Measurements from ENCODE around the gene SMAD1.

Gene SMAD1

DNA sequence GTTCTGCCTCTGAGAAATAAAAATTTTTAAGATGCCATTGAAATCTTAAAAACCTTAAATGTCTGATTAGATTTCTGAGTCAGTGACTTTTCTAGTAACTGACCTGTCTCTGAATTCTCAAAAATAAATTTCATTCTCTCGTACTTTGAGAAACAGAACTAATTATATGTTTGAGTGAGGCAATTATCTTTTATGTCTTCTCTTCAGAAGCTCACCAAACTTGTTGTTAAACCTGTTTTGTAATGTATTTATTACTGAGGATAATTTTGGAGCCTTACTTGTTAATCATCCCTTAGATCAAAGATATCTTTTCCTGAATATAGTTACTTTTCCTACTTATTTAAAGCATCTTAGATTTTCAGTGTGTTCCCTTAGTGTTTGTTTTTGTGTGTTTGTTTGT, 73.0 kb downstream of the SMAD1 start:
- no peak overlapping the region for H3K4me2 ChIP-seq (ENCODE audit: low read length)
- DNase-seq, result peak in 1 of 2 donors; percentile 54
- WGBS (ENCODE audit: extremely low coverage, insufficient coverage, insufficient read length), result no CpG with 5 or more reads among the region's 1 CpG

GRCh38 chr4:145557720-145558119, 76.1 kb downstream of the SMAD1 start:
- Histone ChIP-seq H3K4ac (ENCODE audit: low read depth, low read length) (no peak overlapping the region), H4K8ac (ENCODE audit: low read depth, low read length) (no peak overlapping the region), H3K27ac (ENCODE audit: low read depth, low read length) (no peak overlapping the region), H2AFZ (ENCODE audit: insufficient read depth, low read length, poor library complexity) (no peak overlapping the region), H4K91ac (ENCODE audit: low read depth, low read length) (no peak overlapping the region), H3K79me2 (ENCODE audit: control insufficient read depth, insufficient read depth, low read length, poor library complexity) (no peaks in the 10 kb centered on the region), H2BK120ac (ENCODE audit: insufficient read depth, low read length, poor library complexity) (no peak overlapping the region), H4K12ac (ENCODE audit: low read depth, low read length) (no peak overlapping the region), H3K4me3 (ENCODE audit: low read depth, low read length) (no peak overlapping the region), H3K79me1 (ENCODE audit: low read length) (no peaks in the 10 kb centered on the region), H3K4me1 (ENCODE audit: control insufficient read depth in 1 of 2, insufficient read depth in 2 of 2, low read length in 2 of 2) (no peaks in the 10 kb centered on the region), H3K9me3 (ENCODE audit: insufficient read depth, low read depth, low read length) (no peaks in the 10 kb centered on the region), H3K18ac (ENCODE audit: low read length) (no peak overlapping the region), H3K27me3 (ENCODE audit: insufficient read depth, low read length) (no peaks in the 10 kb centered on the region), H3K9ac (ENCODE audit: low read length) (no peak overlapping the region), H2BK5ac (ENCODE audit: low read depth, low read length, poor library complexity) (no peak overlapping the region), H2BK12ac (ENCODE audit: low read length) (no peak overlapping the region), H3K4me2 (ENCODE audit: low read length) (no peak overlapping the region), H3K23ac (ENCODE audit: low read length) (no peak overlapping the region), H3K36me3 (ENCODE audit: control insufficient read depth in 1 of 2, insufficient read depth in 2 of 2, low read length in 2 of 2) (peaks cover 4 to 6% of the 10 kb centered on the region in 2 experiments), H3K14ac (ENCODE audit: low read length) (no peak overlapping the region), H2AK5ac (ENCODE audit: low read length) (no peak overlapping the region)
- no CpG with 5 or more reads among the region's 3 CpGs for WGBS (ENCODE audit: extremely low coverage, insufficient coverage, insufficient read length)
- peak; percentile 60 to 72 for DNase-seq

More for the DNA sequence above, 73.0 kb downstream of the SMAD1 start:
- Histone ChIP-seq H3K4ac (ENCODE audit: low read depth, low read length) (no peak overlapping the region), H2BK12ac (ENCODE audit: low read length) (no peak overlapping the region), H4K91ac (ENCODE audit: low read depth, low read length) (no peak overlapping the region), H3K9me3 (ENCODE audit: insufficient read depth, low read depth, low read length) (no peaks in the 10 kb centered on the region), H3K23ac (ENCODE audit: low read length) (no peak overlapping the region), H3K18ac (ENCODE audit: low read length) (no peak overlapping the region), H3K4me1 (ENCODE audit: control insufficient read depth in 1 of 2, insufficient read depth in 2 of 2, low read length in 2 of 2) (no peaks in the 10 kb centered on the region), H2AFZ (ENCODE audit: insufficient read depth, low read length, poor library complexity) (no peak overlapping the region), H4K12ac (ENCODE audit: low read depth, low read length) (no peak overlapping the region), H3K79me1 (ENCODE audit: low read length) (no peaks in the 10 kb centered on the region), H4K8ac (ENCODE audit: low read depth, low read length) (no peak overlapping the region), H3K27ac (ENCODE audit: low read depth, low read length) (no peak overlapping the region), H2BK120ac (ENCODE audit: insufficient read depth, low read length, poor library complexity) (no peak overlapping the region), H3K79me2 (ENCODE audit: control insufficient read depth, insufficient read depth, low read length, poor library complexity) (no peaks in the 10 kb centered on the region), H3K36me3 (ENCODE audit: control insufficient read depth in 1 of 2, insufficient read depth in 2 of 2, low read length in 2 of 2) (peaks cover 4 to 6% of the 10 kb centered on the region in 2 experiments), H3K27me3 (ENCODE audit: insufficient read depth, low read length) (no peaks in the 10 kb centered on the region), H3K4me3 (ENCODE audit: low read depth, low read length) (no peak overlapping the region), H3K14ac (ENCODE audit: low read length) (no peak overlapping the region), H3K9ac (ENCODE audit: low read length) (no peak overlapping the region), H2BK5ac (ENCODE audit: low read depth, low read length, poor library complexity) (no peak overlapping the region), H2AK5ac (ENCODE audit: low read length) (no peak overlapping the region)

DNA sequence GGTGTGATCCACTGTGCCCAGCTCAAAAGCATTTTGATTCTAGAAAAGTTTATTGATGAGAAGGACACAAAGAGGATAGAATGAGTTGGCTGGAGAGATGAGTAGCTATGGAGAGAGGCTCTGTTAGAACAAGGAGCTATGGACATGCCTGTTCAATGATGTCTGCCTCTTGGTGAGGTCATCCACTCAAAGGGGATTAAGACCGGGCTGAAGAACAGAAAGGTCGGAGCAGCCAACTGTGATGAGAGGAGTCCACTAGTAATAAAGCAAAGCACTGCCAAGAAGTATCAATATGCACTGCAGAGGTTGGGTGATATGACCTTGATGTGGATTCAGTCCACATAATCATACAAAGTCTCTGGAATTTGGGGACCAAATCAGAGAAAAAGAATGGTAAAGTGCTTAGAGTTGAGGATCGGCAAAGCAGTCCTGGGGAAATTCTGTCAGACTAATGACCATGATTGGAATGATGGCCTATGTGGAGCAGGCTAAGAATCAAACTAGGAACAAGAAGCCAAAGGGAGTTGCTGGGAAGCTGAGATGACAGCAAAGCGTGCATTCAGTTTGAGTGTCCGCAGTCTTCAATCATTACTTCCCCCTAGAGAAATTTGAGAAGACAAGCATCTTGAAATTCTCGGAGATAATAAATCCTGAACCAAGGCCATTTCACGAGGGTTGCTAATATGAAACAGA, 81.8 kb downstream of the SMAD1 start:
- no peak overlapping the region for H2AFZ ChIP-seq (ENCODE audit: insufficient read depth, low read length, poor library complexity)
- DNase-seq, result no peak
- H2BK120ac ChIP-seq (ENCODE audit: insufficient read depth, low read length, poor library complexity), result no peak overlapping the region
- no peak overlapping the region for H4K12ac ChIP-seq (ENCODE audit: low read depth, low read length)
- no peaks in the 10 kb centered on the region for H3K4me1 ChIP-seq (ENCODE audit: control insufficient read depth in 1 of 2, insufficient read depth in 2 of 2, low read length in 2 of 2)
- H3K27me3 ChIP-seq (ENCODE audit: insufficient read depth, low read length), result no peaks in the 10 kb centered on the region
- H3K9me3 ChIP-seq (ENCODE audit: insufficient read depth, low read depth, low read length), result peaks cover 5% of the 10 kb centered on the region
- no peak overlapping the region for H2AK5ac ChIP-seq (ENCODE audit: low read length)
- WGBS (ENCODE audit: extremely low coverage, insufficient coverage, insufficient read length), result no CpG with 5 or more reads among the region's 7 CpGs
- no peak overlapping the region for H3K9ac ChIP-seq (ENCODE audit: low read length)
- H4K8ac ChIP-seq (ENCODE audit: low read depth, low read length), result no peak overlapping the region
- no peak overlapping the region for H3K4ac ChIP-seq (ENCODE audit: low read depth, low read length)
- no peak overlapping the region for H2BK5ac ChIP-seq (ENCODE audit: low read depth, low read length, poor library complexity)
- no peak overlapping the region for H3K14ac ChIP-seq (ENCODE audit: low read length)
- H3K18ac ChIP-seq (ENCODE audit: low read length), result no peak overlapping the region
- H3K4me3 ChIP-seq (ENCODE audit: low read depth, low read length), result no peak overlapping the region
- H3K4me2 ChIP-seq (ENCODE audit: low read length), result no peak overlapping the region
- H3K36me3 ChIP-seq (ENCODE audit: control insufficient read depth in 1 of 2, insufficient read depth in 2 of 2, low read length in 2 of 2), result no peaks in the 10 kb centered on the region
- H4K91ac ChIP-seq (ENCODE audit: low read depth, low read length), result no peak overlapping the region
- no peaks in the 10 kb centered on the region for H3K79me2 ChIP-seq (ENCODE audit: control insufficient read depth, insufficient read depth, low read length, poor library complexity)
- H2BK12ac ChIP-seq (ENCODE audit: low read length), result no peak overlapping the region
- H3K79me1 ChIP-seq (ENCODE audit: low read length), result no peaks in the 10 kb centered on the region
- no peak overlapping the region for H3K27ac ChIP-seq (ENCODE audit: low read depth, low read length)
- H3K23ac ChIP-seq (ENCODE audit: low read length), result no peak overlapping the region

- H4K12ac ChIP-seq (ENCODE audit: low read depth, low read length), result no peak overlapping the region
- H3K4me2 ChIP-seq (ENCODE audit: low read length), result no peak overlapping the region
- H2BK120ac ChIP-seq (ENCODE audit: insufficient read depth, low read length, poor library complexity), result no peak overlapping the region
- no peaks in the 10 kb centered on the region for H3K79me2 ChIP-seq (ENCODE audit: control insufficient read depth, insufficient read depth, low read length, poor library complexity)
- no peak overlapping the region for H4K8ac ChIP-seq (ENCODE audit: low read depth, low read length)
- no peak overlapping the region for H4K91ac ChIP-seq (ENCODE audit: low read depth, low read length)
- no peak overlapping the region for H3K4ac ChIP-seq (ENCODE audit: low read depth, low read length)
- no peak overlapping the region for H3K9ac ChIP-seq (ENCODE audit: low read length)
- peak in 1 of 2 donors; percentile 16 for DNase-seq
- no peak overlapping the region for H3K27ac ChIP-seq (ENCODE audit: low read depth, low read length)
- no peak overlapping the region for H3K23ac ChIP-seq (ENCODE audit: low read length)
- no peak overlapping the region for H3K14ac ChIP-seq (ENCODE audit: low read length)
- no peak overlapping the region for H3K4me3 ChIP-seq (ENCODE audit: low read depth, low read length)
- peaks cover 5% of the 10 kb centered on the region for H3K9me3 ChIP-seq (ENCODE audit: insufficient read depth, low read depth, low read length)
- no peak overlapping the region for H2BK5ac ChIP-seq (ENCODE audit: low read depth, low read length, poor library complexity)
- no peak overlapping the region for H2AFZ ChIP-seq (ENCODE audit: insufficient read depth, low read length, poor library complexity)
- no peaks in the 10 kb centered on the region for H3K36me3 ChIP-seq (ENCODE audit: control insufficient read depth in 1 of 2, insufficient read depth in 2 of 2, low read length in 2 of 2)
- H2BK12ac ChIP-seq (ENCODE audit: low read length), result no peak overlapping the region
- H3K18ac ChIP-seq (ENCODE audit: low read length), result no peak overlapping the region
- H2AK5ac ChIP-seq (ENCODE audit: low read length), result no peak overlapping the region
- no CpG with 5 or more reads among the region's 2 CpGs for WGBS (ENCODE audit: extremely low coverage, insufficient coverage, insufficient read length)
- no peaks in the 10 kb centered on the region for H3K27me3 ChIP-seq (ENCODE audit: insufficient read depth, low read length)
- H3K4me1 ChIP-seq (ENCODE audit: control insufficient read depth in 1 of 2, insufficient read depth in 2 of 2, low read length in 2 of 2), result no peaks in the 10 kb centered on the region
- no peaks in the 10 kb centered on the region for H3K79me1 ChIP-seq (ENCODE audit: low read length)
Observed at GRCh38 chr4:145564540-145564939, 82.9 kb downstream of the SMAD1 start.

Measured in trophoblast cell (in vitro differentiated cells and primary cell).